Esophagus muscularis mucosa (tissue), 4 donors: ENCODE data around the gene RPGRIP1L.

ENCODE experiments used
- EP300 ChIP-seq: sonication (generic); formaldehyde crosslinking; IDR thresholded peaks from one replicate; pipeline ENCODE4 v1.6.1; 2017; ENCODE audit warnings: antibody characterized with exemption
- POLR2A ChIP-seq: fragments of 450-650 bp; IDR thresholded peaks from one replicate; pipeline ENCODE4 v1.6.1; 2017; ENCODE audit warnings: antibody characterized with exemption, moderate library complexity, mild to moderate bottlenecking, low read depth
- POLR2AphosphoS5 ChIP-seq, 2 donors: sonication (generic); formaldehyde crosslinking; IDR thresholded peaks; one replicate each; pipeline ENCODE4 v1.6.1; 2017; ENCODE audit warnings: antibody characterized with exemption in 2 of 2
- TF ChIP-seq, protein P1 (sequence below), 3 experiments: fragments of 200-600 bp in 2 of 3; fragments of 450-650 bp in 1 of 3; sonication (generic) in 2 of 3; IDR thresholded peaks; one replicate each; pipeline ENCODE4 v1.5.1; 2017 to 2019; ENCODE audit warnings: antibody characterized with exemption in 3 of 3, mild to moderate bottlenecking in 2 of 3, moderate library complexity in 1 of 3

- no peak for TF ChIP-seq POLR2AphosphoS5 (IDR thresholded peaks at IDR 0.05)
- TF ChIP-seq, protein P1, sequence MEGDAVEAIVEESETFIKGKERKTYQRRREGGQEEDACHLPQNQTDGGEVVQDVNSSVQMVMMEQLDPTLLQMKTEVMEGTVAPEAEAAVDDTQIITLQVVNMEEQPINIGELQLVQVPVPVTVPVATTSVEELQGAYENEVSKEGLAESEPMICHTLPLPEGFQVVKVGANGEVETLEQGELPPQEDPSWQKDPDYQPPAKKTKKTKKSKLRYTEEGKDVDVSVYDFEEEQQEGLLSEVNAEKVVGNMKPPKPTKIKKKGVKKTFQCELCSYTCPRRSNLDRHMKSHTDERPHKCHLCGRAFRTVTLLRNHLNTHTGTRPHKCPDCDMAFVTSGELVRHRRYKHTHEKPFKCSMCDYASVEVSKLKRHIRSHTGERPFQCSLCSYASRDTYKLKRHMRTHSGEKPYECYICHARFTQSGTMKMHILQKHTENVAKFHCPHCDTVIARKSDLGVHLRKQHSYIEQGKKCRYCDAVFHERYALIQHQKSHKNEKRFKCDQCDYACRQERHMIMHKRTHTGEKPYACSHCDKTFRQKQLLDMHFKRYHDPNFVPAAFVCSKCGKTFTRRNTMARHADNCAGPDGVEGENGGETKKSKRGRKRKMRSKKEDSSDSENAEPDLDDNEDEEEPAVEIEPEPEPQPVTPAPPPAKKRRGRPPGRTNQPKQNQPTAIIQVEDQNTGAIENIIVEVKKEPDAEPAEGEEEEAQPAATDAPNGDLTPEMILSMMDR (IDR thresholded peaks at IDR 0.05) = no peak
- TF ChIP-seq POLR2A = no peak
- no peak for TF ChIP-seq EP300
Measured at GRCh38 chr16:53620476-53620875, 83.2 kb downstream of the RPGRIP1L start.
